ENCODE data around the gene METTL15.

DNA sequence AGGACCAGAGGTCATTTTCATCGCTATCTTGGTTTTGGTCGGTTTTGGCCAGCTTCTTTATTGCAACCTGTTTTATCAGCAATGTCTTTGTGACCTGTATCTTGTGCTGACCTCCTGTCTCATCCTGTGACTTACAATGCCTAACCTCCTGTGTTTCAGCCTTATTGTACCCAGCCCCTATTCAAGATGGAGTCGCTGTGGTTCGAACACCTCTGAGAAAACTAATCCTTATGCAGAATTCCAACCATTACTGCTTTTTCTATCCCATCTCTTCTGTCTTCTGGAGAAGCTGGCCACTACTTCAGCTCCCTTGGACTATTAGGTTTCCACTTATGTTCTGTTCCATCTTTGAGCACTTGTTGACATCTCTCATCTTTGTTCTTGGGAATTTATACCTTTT lies 62.6 kb downstream of the METTL15 start:
- TF ChIP-seq CTCF (IDR thresholded peaks at IDR 0.05; ENCODE audit: low read depth, low read length) (no peak), MAX (IDR thresholded peaks at IDR 0.05; ENCODE audit: low read depth, low read length) (no peak), POLR2A (IDR thresholded peaks at IDR 0.05; ENCODE audit: extremely low read depth, insufficient read length) (no peak), MYC (IDR thresholded peaks at IDR 0.05; ENCODE audit: low read depth, low read length) (no peak)
